HG03460 (cell line): ENCODE data around the gene EPHA5.

Experiments used
- ATAC-seq: cut with Tn5 transposase; IDR thresholded peaks from one replicate; pipeline ENCODE4 v1.9.1; 2021; ENCODE audit not compliant: unreplicated experiment

Gene EPHA5

DNA sequence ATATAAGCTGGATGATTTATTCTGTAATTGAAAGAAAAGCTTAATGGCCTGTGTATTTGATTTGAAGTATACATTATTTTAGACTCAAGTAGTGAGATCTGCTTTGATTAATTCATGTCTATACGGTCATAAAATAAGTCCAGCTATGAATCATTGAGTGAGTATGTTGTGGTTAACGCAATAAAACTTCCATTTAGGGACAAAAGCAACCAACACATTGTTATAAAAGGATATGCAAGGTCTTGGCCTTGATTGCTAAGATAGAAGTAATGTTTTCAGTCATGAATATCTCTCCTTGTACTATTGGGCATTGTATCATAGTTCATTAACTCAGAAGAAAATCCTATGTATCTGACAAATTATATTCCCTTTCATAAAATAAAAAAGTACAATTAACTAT lies 162.1 kb downstream of the EPHA5 start:
- ATAC-seq = no peak

DNA sequence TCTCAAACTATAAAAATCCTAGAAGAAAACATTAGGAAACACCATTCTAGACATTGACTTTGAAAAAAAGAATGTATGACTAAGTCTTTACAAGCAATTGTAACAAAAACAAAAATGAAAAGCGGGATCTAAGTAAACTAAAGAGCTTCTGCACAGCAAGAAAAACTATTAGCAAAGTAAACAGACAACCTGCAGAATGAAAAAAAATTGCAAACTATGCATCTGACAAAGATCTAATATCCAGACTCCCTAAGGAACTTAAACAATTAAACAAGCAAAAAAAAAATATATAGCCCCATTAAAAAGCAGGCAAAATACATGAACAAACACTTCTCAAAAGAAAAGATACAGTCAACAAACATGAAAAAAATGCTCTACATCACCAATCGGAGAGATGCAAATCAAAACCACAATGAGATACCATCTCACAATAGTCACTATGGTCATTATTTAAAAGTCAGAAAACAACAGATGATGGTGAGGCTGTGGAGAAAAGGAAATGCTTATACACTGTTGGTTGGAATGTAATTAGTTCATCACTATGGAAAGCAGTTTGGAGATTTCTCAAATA lies 168.1 kb downstream of the EPHA5 start:
- ATAC-seq = no peak

DNA sequence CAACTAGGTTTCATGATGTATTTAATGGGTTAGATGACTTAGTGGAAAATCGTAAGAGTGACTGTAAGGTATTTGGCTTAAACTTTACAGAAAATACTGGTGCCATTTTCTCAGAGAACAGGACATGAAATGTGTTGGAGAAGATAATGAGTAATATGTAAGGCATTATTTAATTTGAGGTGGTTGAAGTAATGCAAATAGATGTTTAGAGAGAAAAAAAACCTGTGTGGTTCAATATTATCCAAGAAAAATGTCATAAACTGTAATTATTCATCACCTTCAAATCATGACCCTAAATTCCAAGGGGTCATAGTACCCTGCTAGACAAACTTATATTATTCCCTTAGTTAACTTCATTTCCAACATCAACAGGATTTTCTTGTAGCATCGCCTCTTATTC lies 171.7 kb downstream of the EPHA5 start:
- ATAC-seq = no peak

DNA sequence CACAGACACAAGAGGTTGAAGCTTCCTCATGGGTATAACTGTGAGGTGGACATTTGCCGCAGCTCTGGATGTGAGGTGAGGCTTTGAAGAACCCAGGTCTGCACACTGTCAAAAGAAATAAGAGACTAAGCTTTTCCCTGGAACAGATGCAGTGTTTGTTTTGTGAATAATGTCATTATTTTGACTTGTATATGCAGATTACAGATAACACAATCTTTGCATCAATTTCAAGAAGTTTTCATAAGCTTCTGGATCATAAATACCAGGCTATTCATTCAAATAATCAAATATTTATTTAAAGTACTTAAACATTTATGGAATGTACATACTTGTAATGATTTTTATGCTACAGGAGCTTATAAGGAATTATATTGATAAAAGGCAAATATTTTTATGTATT lies 174.8 kb downstream of the EPHA5 start:
- ATAC-seq = no peak

DNA sequence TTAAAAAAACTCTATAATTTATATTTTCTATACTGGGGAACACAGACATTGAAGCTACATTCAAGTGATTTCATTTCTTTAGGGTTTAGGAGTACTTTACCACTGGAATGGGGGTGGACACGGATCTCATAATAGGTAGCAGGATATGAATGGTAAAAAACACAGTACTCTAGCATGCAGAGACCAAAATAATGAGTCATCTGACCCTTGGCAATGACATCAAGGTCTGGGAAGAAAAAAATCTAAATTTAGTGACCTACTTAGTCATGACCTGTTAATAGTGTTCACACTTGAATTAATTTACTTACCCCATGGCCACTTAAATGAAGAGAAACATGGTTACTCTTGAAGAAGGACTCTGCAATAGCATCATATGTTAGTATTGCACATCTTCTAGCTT lies 187.9 kb downstream of the EPHA5 start:
- no peak for ATAC-seq

DNA sequence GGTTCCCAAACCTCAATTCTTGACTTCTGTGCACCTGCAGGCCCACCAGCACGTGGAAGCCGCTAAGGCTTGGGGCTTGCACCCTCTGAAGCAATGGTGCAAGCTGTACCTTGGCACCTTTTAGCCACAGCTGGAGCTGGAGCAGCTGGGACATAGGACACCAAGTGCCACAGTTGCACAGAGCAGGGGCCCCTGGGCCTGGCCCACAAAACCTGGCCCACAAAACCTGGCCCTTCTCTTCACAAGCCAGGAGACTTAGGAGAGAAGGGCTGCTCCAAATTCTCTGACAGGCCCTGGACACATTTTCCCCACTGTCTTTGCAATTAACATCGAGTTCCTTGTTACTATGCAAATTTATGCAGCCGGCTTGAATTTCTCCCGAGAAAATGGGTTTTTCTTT lies 197.8 kb downstream of the EPHA5 start:
- no peak for ATAC-seq

DNA sequence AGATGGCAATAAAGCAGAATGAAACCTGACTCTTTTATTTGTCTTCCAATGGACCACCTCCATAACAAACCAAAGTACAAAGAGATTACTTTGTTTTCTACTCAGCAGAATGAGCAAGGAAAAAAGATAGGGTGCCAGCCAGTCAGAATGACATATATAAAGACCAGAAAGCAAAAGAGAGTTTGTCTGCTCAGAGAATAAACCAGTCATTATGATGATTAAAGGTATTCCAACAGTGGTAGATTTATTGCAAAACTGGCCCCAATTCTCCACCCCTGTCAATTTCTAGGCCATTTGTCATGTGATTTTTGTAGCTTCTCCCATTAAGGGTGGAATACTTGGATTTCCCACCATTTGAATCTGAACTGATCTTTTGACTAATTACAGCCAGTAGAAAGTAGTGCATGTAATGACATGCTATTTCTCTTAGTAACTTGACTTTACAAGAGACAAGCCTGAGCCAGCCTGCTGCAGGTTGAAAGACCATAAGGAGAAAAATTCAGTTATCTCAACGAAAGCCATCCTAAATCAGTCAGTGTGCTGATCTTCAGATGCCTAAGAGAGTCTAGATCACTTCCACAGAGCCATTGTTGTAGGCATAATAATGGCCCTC lies 203.1 kb downstream of the EPHA5 start:
- no peak for ATAC-seq

DNA sequence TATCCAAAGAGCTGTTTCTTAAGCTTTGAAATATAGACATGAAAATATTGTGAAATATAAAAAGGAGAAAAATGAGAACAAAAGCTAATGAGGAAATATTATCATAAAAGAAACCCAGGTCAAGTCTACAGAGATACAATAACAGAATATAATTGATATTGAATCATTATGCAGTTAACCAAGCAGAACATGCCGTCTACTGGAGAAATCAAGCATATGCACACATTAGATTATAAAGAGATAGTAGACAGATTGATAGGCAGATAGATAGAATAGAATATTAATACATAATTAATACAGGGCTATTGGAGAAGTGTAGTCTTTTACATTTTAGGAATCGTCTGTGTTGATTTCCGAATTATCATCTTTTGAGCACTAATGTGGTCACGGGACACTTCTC lies 208.5 kb downstream of the EPHA5 start:
- no peak for ATAC-seq

DNA sequence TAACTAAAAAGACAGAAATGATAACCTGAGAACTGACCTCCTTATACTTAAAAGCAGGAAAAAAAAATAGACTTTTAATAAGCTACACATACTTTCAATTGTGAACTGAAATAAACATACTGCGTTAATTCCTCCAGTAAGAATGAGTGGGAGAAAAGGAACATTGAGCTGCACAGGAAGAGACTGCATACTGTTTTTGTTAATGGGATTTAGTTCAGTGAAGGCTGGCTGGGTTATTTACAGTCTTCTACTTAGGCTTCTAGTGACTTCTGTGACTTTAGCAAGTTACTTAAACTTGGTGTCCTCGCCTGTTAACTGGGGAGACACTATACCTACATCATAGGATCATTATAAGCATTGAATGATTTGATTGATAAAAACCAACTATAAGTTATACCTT lies 213.3 kb downstream of the EPHA5 start:
- no peak for ATAC-seq

DNA sequence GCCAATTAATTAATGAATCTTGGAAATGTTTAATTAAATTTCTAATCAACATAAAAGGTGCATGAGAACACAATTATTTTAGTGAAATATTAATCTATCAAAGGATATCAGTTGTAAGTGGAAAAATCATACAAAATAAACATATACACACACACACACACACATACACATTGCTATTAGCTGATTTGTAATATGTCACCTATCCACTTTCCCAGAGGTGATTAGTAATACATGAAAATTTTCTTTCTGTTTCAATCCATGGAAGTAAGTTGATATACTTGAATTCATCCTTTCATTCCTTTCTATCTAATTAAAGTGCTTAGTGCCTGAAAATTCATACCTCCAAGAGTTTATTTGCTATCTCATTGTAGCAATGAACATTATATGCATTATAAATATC lies 213.7 kb downstream of the EPHA5 start:
- ATAC-seq = no peak

DNA sequence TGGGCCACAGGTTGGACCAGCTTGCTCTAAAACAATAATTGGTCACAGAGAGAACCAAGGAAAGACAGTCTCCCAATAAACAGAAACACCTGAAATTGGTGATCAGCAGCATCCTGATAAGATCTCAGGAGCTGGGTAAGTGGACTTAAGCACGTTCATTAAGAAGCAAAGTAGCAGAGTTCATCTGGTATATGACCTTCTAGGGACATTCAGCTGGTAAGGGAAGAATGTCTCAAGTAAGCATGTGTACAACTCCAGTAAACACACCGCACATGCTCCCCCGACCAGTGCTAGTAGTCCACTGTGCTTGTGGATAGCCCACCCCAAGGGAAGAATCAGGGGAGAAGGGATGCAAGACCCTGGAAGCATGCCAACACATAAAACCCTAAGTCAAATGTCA lies 216.9 kb downstream of the EPHA5 start:
- no peak for ATAC-seq

DNA sequence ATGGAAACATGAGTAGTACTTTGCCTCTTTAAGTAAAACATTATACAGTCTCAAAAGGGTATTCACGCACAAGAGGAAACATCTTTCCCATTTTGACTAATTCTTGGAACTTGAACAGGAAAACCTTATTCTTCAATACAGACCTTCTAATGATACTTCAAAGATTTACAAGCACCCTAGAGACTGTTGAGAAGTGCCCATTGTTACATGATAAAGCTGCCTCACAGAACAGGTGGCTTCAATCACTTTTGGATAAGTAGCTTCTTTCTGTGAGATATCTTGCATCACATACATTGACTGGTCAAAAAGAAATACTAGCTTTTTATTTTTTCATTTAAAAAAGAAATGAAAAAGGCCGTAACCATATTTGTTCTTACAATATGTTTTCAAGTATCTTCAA lies 219.4 kb downstream of the EPHA5 start:
- no peak for ATAC-seq

DNA sequence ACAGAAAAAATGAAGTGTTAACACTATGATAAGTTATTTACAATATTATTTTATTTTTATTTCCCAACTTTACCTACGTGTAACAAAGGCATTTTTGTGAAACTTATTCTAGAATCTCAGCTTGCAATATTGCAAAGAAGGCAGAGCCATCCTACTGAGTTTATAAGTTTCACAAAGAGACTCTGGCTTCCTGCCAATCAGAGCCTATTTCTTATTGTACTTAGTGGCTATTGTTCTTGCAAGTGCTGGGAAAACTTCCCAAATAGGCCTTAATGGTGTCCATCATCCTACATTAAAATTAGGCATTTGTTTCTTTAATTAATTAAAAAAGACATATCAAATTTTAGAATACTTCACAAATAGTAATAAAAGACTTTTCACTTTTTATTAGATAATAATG lies 233.2 kb downstream of the EPHA5 start:
- no peak for ATAC-seq

DNA sequence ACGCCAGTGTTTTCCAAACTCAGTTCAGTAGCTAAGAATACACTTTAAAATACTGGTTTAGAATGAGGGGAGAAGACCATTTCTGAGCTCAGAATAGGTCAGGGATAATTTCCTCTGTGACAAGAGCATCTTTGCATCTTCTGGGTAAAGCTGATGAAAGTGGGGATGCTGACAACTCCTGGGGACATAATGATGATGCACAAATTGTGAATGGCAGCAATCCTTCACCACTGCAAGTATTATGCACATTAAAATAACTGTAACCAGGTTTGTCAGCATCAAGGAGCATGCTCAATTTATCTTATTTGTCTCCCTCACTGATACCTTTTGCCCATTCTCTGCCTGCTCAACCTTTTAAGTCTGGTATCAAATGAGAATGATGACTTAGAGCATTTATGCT lies 248.2 kb downstream of the EPHA5 start:
- ATAC-seq = no peak

DNA sequence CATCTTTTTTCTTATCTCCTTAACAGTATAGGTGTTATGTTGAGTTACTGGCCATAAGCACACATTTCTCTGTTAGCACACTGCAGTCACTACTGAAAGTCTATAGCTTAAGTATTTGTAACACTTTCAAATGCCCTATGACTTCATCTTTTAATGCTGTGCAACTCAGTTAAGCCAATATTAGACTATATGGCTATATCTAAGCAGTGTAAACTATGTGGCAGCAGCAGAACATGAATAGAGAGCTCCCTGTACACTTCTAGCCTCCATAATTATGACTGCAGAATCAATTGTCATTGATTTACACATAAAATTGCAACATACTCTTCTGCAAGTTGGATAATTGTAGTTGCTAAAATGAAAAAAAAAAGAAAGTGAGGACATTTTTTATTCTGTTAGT lies 250.3 kb downstream of the EPHA5 start:
- ATAC-seq = no peak

DNA sequence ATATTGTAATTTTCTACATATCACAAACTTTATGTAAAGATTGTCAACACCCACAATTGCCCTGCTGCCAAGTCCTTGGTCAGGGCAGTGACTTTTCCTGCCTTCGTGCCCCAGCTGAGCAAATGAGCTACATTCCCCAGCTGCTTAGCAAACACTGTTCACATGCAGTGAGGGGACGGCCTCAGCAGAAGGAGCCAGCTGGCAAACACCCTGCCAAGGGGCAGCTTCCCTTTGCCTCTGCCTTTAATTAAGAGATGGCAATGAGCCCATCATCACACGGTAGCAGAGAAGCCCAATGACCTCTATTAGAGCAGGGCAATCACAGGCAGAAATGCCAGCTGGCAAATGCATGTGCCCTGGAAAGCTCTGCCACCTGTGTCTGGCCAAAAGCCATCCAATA lies 253.4 kb downstream of the EPHA5 start:
- ATAC-seq = no peak

DNA sequence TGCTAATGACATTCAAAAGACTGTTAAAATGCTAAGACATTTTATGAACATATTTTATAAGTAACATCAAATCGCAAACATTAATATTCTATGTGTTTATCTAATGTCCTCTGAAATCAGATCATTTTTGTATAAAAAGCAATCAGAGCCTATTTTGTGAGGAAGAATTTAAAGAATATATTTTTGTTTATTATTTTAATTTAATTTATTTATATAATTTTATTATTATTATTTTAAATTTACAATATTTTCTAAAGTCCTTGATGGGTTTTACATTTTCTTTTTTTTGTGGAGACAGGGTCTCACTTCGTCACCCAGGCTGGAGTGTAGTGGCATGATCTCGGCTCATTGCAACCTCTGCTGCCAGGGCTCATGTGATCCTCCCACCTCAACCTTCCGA lies 262.8 kb downstream of the EPHA5 start:
- no peak for ATAC-seq

DNA sequence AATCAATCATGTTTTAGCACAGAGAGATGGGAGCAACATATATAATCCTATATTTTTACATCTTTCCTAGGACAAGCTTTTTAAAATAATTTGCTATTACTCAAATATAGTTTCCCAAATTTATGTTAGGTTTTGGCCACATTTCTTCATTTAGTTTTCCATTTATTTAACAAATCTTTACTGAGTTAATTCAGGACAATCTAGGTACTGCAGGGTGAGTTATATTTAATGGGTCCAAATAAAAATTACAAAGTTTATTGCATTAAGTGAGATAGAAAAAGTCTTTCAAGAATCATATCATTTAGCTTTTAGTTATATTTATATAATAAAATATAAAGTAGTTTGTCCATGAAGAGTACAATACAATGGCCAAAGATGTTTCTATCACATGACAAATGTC lies 269.2 kb downstream of the EPHA5 start:
- ATAC-seq = no peak

DNA sequence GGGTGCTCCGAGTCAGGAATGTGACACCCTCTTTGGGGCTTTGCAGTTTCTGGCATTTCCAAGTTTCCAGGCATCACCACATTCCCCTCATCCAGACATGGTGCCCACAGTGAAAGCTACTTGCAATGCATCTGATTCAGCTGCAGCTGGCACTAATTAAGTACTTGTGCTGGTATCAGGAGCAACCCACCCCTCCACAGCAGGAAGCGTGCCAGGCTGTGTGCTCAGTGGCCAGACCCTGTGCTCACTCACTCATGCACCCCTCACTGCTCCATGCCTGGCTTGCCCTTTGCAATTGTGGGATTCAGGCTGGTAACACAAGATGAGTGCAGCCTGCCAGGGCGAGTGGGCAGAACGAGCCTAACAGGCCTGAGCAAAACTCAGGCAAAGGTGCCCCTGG lies 271.2 kb downstream of the EPHA5 start:
- no peak for ATAC-seq

DNA sequence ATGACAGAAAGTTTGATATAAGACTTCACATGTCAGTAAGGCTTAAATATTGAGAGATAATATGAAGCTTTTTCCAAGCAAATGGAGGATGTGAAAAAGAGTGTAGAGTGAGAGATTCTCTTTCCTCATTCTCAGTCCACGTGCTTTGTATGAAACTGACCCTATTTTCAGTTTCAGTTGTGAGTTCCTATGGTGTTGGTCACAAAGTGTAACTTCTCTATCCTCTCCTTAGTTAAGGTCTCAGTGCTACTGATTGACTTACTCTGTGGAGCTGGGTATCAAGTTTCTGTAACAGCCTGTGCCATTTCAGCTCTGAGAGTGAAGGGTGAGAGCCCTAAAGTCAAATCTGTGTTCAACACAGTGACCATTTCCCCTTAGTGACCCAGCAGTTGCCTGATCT lies 277.2 kb downstream of the EPHA5 start:
- peak; percentile 61 for ATAC-seq

DNA sequence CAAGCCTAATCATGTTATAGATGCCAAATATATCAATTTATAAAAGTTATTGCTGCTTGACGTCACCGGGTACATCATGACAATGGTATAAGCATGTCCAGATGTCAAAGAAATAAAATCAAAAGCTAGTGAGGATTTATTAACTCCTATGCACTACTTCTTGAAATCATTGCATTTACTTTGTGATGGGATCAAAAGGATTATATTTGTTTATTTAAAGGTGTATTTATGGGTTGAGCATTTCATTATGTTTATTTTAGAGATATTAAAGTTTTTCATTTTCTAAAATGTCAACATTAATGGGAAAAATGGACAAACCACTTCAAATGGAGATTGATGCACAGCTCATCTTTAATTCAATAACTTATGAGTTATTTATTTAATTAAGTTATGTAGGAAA lies 277.8 kb downstream of the EPHA5 start:
- ATAC-seq = no peak

DNA sequence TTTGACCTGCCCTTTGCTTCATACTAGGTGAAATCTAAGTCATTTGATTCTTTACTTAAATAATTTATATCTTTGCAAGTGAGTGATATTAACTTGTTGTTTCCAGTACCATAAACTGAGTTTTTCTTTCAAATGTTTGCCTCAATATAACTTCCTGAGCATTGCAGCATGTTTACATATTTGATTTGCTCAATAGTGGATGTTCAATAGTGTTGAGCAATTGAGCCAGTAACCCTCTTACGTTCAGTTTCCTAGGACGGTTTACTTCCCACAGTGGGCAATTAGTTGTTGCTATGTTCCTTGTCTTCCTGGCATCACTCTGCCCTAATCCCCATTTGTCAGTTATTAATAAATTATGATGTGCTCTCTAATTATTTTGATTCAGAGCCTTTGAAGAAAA lies 278.5 kb downstream of the EPHA5 start:
- no peak for ATAC-seq

DNA sequence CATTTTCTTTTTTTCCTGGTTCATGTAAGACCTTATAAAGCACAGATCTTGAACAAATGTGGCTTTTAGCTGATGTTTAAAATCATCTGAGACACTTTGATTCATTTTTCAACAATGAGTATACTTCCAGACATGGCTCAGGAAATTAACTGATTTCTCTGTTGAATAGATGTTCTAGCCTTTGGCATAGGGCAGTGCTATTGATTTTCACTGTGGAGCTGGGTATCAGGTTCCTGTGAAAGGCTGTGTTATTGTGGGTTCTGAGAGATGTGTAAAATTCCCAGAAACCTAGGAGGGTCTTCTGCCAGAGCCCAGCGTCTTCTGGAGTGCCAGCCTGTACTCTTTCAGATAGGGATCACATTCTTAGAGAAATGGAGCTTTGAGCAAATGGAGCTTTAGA lies 278.9 kb downstream of the EPHA5 start:
- ATAC-seq = no peak
